DOHH2 (cell line): ENCODE data around the gene SHANK2.

Experiments used
- EZH2phosphoT487 ChIP-seq: fragments of 200-600 bp; sonication (generic); IDR thresholded peaks from 2 replicates; pipeline ENCODE4 v1.6.1; 2017; ENCODE audit warnings: borderline replicate concordance, mild to moderate bottlenecking, antibody characterized with exemption, low read length, moderate library complexity, mixed read lengths
- TF ChIP-seq, protein P1 (sequence below): fragments of 200-600 bp; sonication (generic); IDR thresholded peaks from one replicate; pipeline ENCODE4 v1.5.1; 2014; ENCODE audit warnings: antibody characterized with exemption, mild to moderate bottlenecking, low read depth, low read length; ENCODE audit not compliant: poor library complexity, severe bottlenecking

DNA sequence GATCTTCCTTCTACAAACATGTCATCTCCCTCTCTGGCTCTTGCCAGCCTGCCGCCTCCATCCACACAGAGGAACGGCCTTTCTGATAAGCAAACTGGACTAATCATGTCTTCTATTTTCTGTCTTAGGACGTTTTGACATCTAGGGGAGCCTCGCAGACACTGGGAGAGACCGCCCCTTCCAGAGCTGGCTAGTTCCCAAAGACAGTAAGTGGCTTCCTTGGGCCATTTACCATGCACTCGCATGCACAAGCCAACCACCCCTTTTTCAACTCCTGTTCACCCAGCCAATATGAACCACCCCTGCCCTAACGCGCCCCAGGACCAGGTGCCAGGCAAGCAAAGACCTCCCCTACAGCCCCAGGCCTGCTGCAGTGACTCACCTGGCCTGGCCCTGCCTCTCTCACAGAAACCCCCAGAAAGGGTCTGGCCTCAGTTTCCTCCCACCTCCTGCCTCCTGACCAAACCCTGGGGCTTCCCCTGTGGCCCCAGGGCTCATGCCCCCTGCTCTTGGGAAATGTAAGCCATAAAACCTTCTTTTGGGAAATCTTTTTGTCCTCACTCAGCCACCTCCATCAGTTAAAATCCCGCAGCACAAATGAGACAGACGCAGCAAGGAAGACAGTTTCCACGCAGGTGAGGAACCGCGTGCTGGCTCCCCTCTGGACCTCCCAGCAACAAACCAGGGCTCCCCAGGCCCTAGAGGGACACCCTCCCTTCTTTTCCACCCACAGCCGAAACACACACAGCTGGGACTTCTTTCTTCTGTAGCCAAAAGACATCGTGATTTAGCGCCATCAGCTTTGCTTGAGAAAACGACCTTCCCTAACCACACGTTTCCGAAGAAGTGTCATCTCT is 38.5 kb downstream of the SHANK2 start:
- TF ChIP-seq, protein P1, sequence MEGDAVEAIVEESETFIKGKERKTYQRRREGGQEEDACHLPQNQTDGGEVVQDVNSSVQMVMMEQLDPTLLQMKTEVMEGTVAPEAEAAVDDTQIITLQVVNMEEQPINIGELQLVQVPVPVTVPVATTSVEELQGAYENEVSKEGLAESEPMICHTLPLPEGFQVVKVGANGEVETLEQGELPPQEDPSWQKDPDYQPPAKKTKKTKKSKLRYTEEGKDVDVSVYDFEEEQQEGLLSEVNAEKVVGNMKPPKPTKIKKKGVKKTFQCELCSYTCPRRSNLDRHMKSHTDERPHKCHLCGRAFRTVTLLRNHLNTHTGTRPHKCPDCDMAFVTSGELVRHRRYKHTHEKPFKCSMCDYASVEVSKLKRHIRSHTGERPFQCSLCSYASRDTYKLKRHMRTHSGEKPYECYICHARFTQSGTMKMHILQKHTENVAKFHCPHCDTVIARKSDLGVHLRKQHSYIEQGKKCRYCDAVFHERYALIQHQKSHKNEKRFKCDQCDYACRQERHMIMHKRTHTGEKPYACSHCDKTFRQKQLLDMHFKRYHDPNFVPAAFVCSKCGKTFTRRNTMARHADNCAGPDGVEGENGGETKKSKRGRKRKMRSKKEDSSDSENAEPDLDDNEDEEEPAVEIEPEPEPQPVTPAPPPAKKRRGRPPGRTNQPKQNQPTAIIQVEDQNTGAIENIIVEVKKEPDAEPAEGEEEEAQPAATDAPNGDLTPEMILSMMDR = no peak
- TF ChIP-seq EZH2phosphoT487 = no peak
